Spleen (tissue), 3 donors: ENCODE results near the gene PAK1.

Source experiments
- POLR2A ChIP-seq, 3 donors: fragments of 450-650 bp; IDR thresholded peaks; one replicate each; pipeline ENCODE4 v1.5.1; 2017; ENCODE audit warnings: antibody characterized with exemption in 3 of 3, mild to moderate bottlenecking in 1 of 3
- POLR2AphosphoS5 ChIP-seq, 3 donors: sonication (generic); formaldehyde crosslinking; IDR thresholded peaks; one replicate each; pipeline ENCODE4 v1.5.1; 2017; ENCODE audit warnings: antibody characterized with exemption in 3 of 3

DNA sequence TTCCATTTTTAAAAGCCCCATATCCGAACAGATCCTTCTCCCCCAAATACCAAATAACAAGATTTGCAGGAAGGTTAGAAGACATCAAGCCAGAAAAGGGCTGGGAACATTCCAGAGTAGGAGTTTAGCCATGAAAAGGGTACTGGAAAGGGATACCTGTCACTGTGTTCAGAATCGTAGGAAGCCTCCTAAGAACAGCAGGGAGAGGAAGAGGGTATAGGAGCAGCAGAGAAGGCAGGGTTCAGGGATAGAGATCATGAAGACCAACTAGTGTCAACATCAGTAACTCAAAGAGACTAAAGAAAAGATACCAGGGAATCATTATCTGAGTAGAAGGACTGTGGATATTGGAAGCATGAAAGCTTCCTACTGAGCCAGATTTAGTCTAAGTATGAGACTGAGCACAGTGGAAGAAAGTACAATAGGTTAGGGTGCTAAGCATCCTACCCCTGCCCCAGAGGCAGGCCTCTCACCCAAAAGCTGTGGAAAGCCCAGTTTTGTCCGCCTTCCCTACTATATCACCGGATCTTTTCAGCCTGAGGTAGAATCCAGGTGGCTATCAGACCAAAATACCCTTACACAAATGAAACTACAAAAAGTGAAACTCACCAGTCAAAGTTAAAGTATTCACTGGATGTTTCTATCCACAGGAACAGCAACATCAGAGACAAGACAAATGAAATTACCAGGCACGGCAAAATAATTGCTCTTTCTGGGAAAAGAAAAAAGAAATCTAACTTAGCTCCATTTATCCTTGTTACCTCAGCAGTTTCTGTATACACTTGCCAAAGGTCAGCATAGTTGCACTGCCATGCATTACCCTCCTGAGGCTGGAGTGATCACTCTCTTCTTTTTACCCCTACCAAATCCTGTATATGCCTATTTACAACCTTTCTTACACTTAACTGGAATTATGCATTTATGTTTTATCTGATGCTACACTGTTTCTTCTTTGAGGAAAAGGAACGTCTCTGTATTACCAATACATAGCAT is 189.1 kb downstream of the PAK1 start:
- TF ChIP-seq POLR2A (IDR thresholded peaks at IDR 0.05) (no peak), POLR2AphosphoS5 (IDR thresholded peaks at IDR 0.05) (no peak)
